Forelimb muscle (tissue), 1 donor: ENCODE results near the gene P2RY6. TPM values are rescaled to one million over a fixed set of nuclear protein-coding genes. Genes with fewer than 3 reads are reported as not detected.
"Not testable (repeated sequence)": the region's sequence is repeated elsewhere in the genome, so short reads cannot be mapped to it uniquely, and the experiment has no call there.

Source experiments
- DNase-seq: peaks from one replicate; pipeline ENCODE4 v3.0.0-alpha.2; 2013; ENCODE audit warnings: low read depth
- polyA plus RNA-seq: library from polyadenylated mRNA; unstranded; fragments of 120-200 nt; gene quantifications from one replicate; pipeline ENCODE4 v1.2.1, GENCODE V29; 2013; ENCODE audit not compliant: insufficient read length

P2RY6 gene
- polyA plus RNA-seq, 1 donor, result 1.7 TPM

GRCh38 chr11:73260127-73260457 is 12.0 kb upstream of the P2RY6 start:
- no peak for DNase-seq

GRCh38 chr11:73262851-73263495 is 9.2 kb upstream of the P2RY6 start:
- no peak for DNase-seq

GRCh38 chr11:73263640-73264039 is 8.5 kb upstream of the P2RY6 start:
- no peak for DNase-seq

- DNase-seq, result no peak
Measured at GRCh38 chr11:73265278-73265810, 6.8 kb upstream of the P2RY6 start.

GRCh38 chr11:73265853-73266645 is 6.1 kb upstream of the P2RY6 start:
- no peak for DNase-seq

GRCh38 chr11:73266646-73267020 is 5.5 kb upstream of the P2RY6 start:
- DNase-seq, result no peak

- DNase-seq, result no peak
Measured at GRCh38 chr11:73267122-73267846, 4.9 kb upstream of the P2RY6 start.

- DNase-seq, result no peak
Measured at GRCh38 chr11:73267906-73268540, 4.1 kb upstream of the P2RY6 start.

GRCh38 chr11:73268671-73269271 is 3.4 kb upstream of the P2RY6 start:
- DNase-seq, result no peak

GRCh38 chr11:73269459-73270015 is 2.6 kb upstream of the P2RY6 start:
- no peak for DNase-seq

GRCh38 chr11:73270016-73270854 is 1.9 kb upstream of the P2RY6 start:
- DNase-seq, result no peak

- DNase-seq, result no peak
Measured at GRCh38 chr11:73270855-73271477, 1.2 kb upstream of the P2RY6 start.

GRCh38 chr11:73271478-73271865 is 666 bp upstream of the P2RY6 start:
- not testable (repeated sequence) for DNase-seq

- DNase-seq, result no peak
Measured at GRCh38 chr11:73272680-73273038, 521 bp downstream of the P2RY6 start.

GRCh38 chr11:73273222-73273895 is 1.2 kb downstream of the P2RY6 start:
- DNase-seq, result no peak

GRCh38 chr11:73274191-73274590 is 2.1 kb downstream of the P2RY6 start:
- DNase-seq, result not testable (repeated sequence)

- DNase-seq, result no peak
Measured at GRCh38 chr11:73274722-73275380, 2.7 kb downstream of the P2RY6 start.

- DNase-seq, result no peak
Measured at GRCh38 chr11:73275381-73275750, 3.2 kb downstream of the P2RY6 start.

- DNase-seq, result no peak
Measured at GRCh38 chr11:73277467-73277866, 5.3 kb downstream of the P2RY6 start.
